ENCODE data around the gene UBE2G1. TPM values are rescaled to one million over a fixed set of nuclear protein-coding genes. Genes with fewer than 3 reads are reported as not detected.

Gene UBE2G1
- total and polyA plus RNA-seq, 2 of the 8 experiments (the other 6 are each of a cell fraction or from before 2014, with no cell fraction given), result 73.9 to 170 TPM

DNA sequence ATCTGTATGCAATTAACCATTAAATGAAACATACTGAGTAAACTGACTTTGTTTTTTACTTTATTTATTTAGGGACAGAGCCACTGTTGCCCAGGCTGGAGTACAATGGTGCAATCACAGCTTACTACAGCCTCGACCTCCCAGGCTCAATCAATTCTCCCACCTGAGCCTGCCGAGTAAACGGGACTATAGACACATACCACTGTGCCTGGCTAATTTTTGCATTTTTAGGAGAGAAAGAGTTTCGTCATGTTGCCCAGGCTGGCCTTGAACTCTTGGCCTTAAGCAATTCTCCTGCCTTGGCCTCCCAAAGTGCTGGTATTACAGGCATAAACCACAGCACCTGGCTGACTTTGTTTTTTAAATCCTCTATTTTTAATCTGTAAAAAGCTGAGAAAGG is 145.3 kb downstream of the UBE2G1 start:
- Histone ChIP-seq H2AK5ac (ENCODE audit: low read depth, low read length) (no peak overlapping the region), H2AFZ (ENCODE audit: low read length) (no peak overlapping the region), H3K79me2 (ENCODE audit: control insufficient read depth in 1 of 2, insufficient read depth in 2 of 2, low read length in 2 of 2) (no peaks in the 10 kb centered on the region), H3K18ac (ENCODE audit: extremely low read depth, low read length) (no peak overlapping the region), H3K9me3 (ENCODE audit: insufficient read depth in 2 of 2, low read depth in 1 of 2, low read length in 1 of 2) (no peaks in the 10 kb centered on the region), H3K79me1 (ENCODE audit: low read depth, low read length) (no peaks in the 10 kb centered on the region; the same call in 1 of the 2 replicates), H4K20me1 (replicated peaks in 1 of 2; ENCODE audit: control insufficient read depth in 1 of 2, insufficient read depth in 2 of 2, low read length in 2 of 2) (no peaks in the 10 kb centered on the region), H3K23ac (ENCODE audit: insufficient read length) (no peak overlapping the region), H3K56ac (replicated peaks; ENCODE audit: insufficient read length, low read depth, low read length) (no peak overlapping the region), H3K9ac (replicated peaks in 1 of 4; ENCODE audit: extremely low read depth in 1 of 4, low read depth in 3 of 4, low read length in 3 of 4) (no peak overlapping the region), H2BK15ac (ENCODE audit: low read length) (no peak overlapping the region), H3K4me3 (ENCODE audit: extremely low read depth in 1 of 4, insufficient read depth in 2 of 4, low read depth in 3 of 4, low read length in 4 of 4) (no peak overlapping the region), H3K4ac (replicated peaks; ENCODE audit: insufficient read length, low read depth, low read length) (no peak overlapping the region), H4K8ac (ENCODE audit: extremely low read depth, insufficient read depth, low read length) (no peak overlapping the region), H3K14ac (ENCODE audit: insufficient read length) (no peak overlapping the region), H3K4me2 (ENCODE audit: insufficient read depth in 1 of 2, low read depth in 2 of 2, low read length in 2 of 2) (no peak overlapping the region), H2BK20ac (ENCODE audit: low read length) (no peak overlapping the region), H2BK5ac (ENCODE audit: low read depth, low read length) (no peak overlapping the region), H4K91ac (replicated peaks; ENCODE audit: insufficient read length, low read length) (no peak overlapping the region), H3K4me1 (replicated peaks in 1 of 4; ENCODE audit: control insufficient read depth in 3 of 4, insufficient read depth in 4 of 4, low read length in 3 of 4) (no peaks in the 10 kb centered on the region), H3K23me2 (ENCODE audit: low read depth, low read length) (no peaks in the 10 kb centered on the region), H3K27ac (ENCODE audit: low read depth, low read length) (no peak overlapping the region), H3K36me3 (ENCODE audit: control insufficient read depth in 2 of 4, insufficient read depth in 4 of 4, low read length in 3 of 4) (peaks cover 0 to 11% (median 4%) of the 10 kb centered on the region in 4 experiments; a peak in 5 of 8 replicates), H2BK120ac (replicated peaks; ENCODE audit: low read depth, low read length) (no peak overlapping the region), H4K5ac (ENCODE audit: insufficient read length, low read depth, low read length) (no peak overlapping the region), H2BK12ac (ENCODE audit: low read depth, low read length) (no peak overlapping the region), H3K27me3 (replicated peaks in 1 of 4; ENCODE audit: control insufficient read depth in 3 of 4, extremely low read depth in 1 of 4, insufficient read depth in 3 of 4, low read length in 3 of 4) (no peaks in the 10 kb centered on the region)
- FAIRE-seq, result no peak
- DNase-seq (ENCODE audit: low read depth in 1 of 2, low spot score in 2 of 2), result no peak
- WGBS, 2 experiments (ENCODE audit: extremely low coverage in 1 of 2, insufficient coverage in 1 of 2, insufficient read length in 1 of 2, insufficient replicate concordance in 2 of 2, low coverage in 1 of 2, low lambda C conversion rate in 2 of 2, missing lambda C conversion rate in 1 of 2), result 95% methylated on average over 4 of the region's 4 CpGs; no CpG with 5 or more reads in 1 of the 2 experiments
- ChIA-PET CTCF (ENCODE audit: partially characterized antibody) (interaction anchor here (0.5 to 1.9 kb wide), 2 partner anchors 12 to 39 kb away, joined by 3 to 5 read pairs; no protein-coding TSS in a partner anchor), POLR2A (ENCODE audit: partially characterized antibody) (interaction anchor here (1.0 kb wide), 1 partner anchor 28 kb away, joined by 4 read pairs; no protein-coding TSS in a partner anchor)
- no peak for TF ChIP-seq RFX5 (IDR thresholded peaks at IDR 0.05; ENCODE audit: borderline replicate concordance, low read depth, low read length)
- TF ChIP-seq, protein P1, sequence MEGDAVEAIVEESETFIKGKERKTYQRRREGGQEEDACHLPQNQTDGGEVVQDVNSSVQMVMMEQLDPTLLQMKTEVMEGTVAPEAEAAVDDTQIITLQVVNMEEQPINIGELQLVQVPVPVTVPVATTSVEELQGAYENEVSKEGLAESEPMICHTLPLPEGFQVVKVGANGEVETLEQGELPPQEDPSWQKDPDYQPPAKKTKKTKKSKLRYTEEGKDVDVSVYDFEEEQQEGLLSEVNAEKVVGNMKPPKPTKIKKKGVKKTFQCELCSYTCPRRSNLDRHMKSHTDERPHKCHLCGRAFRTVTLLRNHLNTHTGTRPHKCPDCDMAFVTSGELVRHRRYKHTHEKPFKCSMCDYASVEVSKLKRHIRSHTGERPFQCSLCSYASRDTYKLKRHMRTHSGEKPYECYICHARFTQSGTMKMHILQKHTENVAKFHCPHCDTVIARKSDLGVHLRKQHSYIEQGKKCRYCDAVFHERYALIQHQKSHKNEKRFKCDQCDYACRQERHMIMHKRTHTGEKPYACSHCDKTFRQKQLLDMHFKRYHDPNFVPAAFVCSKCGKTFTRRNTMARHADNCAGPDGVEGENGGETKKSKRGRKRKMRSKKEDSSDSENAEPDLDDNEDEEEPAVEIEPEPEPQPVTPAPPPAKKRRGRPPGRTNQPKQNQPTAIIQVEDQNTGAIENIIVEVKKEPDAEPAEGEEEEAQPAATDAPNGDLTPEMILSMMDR (IDR thresholded peaks at IDR 0.05; ENCODE audit: control extremely low read depth in 1 of 3, insufficient read depth in 1 of 3, low read depth in 1 of 3, low read length in 3 of 3), result no peak
- no peak for TF ChIP-seq SP2 (IDR thresholded peaks at IDR 0.05; ENCODE audit: low read length)
- no peak for TF ChIP-seq RXRA (IDR thresholded peaks at IDR 0.05; ENCODE audit: insufficient read depth, low read depth, low read length)
- TF ChIP-seq RNF2 (IDR thresholded peaks at IDR 0.05; ENCODE audit: borderline replicate concordance, low read depth, low read length, missing control alignments, poor library complexity, severe bottlenecking), result no peak
- no peak for TF ChIP-seq SIX5 (IDR thresholded peaks at IDR 0.05; ENCODE audit: low read depth, low read length)
- TF ChIP-seq SP1 (IDR thresholded peaks at IDR 0.05; ENCODE audit: low read depth, low read length), result no peak
- no peak for TF ChIP-seq TAF7 (optimal IDR thresholded peaks at IDR 0.05; ENCODE audit: borderline replicate concordance, low read depth, low read length)
- no peak for TF ChIP-seq CBX5 (IDR thresholded peaks at IDR 0.05; ENCODE audit: low read depth, low read length)
- no peak for TF ChIP-seq SAP30 (IDR thresholded peaks at IDR 0.05; ENCODE audit: insufficient read depth, insufficient replicate concordance, low read length)
- TF ChIP-seq CHD2 (IDR thresholded peaks at IDR 0.05; ENCODE audit: low read length), result no peak

Measured in H1 (cell line).